ENCODE measurements around the gene OR10A2.

DNA sequence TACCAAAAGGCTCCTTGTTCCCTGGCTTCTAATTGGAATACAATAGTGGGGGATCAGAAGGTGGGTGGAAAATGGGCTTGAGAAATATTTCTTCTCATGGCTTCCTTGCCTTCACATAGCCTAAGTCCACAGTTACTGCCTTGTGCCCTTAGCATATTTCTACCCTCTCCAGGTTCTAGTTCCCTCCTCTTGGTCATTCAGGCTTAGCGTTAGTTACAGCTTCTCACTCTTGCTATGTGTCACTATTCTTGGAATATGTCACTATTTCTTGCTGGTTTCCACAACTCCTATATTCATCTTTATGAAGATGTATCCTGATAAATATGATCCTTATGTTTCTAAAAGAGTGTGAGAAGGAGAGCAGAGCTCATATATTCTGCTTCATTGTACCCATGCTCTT is 27.0 kb downstream of the OR10A2 start:
- TF ChIP-seq, protein P1, sequence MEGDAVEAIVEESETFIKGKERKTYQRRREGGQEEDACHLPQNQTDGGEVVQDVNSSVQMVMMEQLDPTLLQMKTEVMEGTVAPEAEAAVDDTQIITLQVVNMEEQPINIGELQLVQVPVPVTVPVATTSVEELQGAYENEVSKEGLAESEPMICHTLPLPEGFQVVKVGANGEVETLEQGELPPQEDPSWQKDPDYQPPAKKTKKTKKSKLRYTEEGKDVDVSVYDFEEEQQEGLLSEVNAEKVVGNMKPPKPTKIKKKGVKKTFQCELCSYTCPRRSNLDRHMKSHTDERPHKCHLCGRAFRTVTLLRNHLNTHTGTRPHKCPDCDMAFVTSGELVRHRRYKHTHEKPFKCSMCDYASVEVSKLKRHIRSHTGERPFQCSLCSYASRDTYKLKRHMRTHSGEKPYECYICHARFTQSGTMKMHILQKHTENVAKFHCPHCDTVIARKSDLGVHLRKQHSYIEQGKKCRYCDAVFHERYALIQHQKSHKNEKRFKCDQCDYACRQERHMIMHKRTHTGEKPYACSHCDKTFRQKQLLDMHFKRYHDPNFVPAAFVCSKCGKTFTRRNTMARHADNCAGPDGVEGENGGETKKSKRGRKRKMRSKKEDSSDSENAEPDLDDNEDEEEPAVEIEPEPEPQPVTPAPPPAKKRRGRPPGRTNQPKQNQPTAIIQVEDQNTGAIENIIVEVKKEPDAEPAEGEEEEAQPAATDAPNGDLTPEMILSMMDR (IDR thresholded peaks at IDR 0.05; ENCODE audit: low read depth, low read length) = no peak
- no peak for TF ChIP-seq EZH2phosphoT487 (IDR thresholded peaks at IDR 0.05; ENCODE audit: low read depth)

Measured in OCI-LY3 (cell line).